ENCODE data around the gene GNG14. TPM values are rescaled to one million over a fixed set of nuclear protein-coding genes. Genes with fewer than 3 reads are reported as not detected.
"Not testable (repeated sequence)": the region's sequence is repeated elsewhere in the genome, so short reads cannot be mapped to it uniquely, and the experiment has no call there.

GNG14 gene
- total RNA-seq (not detected), polyA plus RNA-seq (not detected)
- long read RNA-seq, donor 1: 0 reads
- long read RNA-seq, donor 2, partial matches to known transcripts: 0 of 1 reads
- long read RNA-seq, donor 2, other reads (novel, unspliced or antisense): 1 of 1 reads

DNA sequence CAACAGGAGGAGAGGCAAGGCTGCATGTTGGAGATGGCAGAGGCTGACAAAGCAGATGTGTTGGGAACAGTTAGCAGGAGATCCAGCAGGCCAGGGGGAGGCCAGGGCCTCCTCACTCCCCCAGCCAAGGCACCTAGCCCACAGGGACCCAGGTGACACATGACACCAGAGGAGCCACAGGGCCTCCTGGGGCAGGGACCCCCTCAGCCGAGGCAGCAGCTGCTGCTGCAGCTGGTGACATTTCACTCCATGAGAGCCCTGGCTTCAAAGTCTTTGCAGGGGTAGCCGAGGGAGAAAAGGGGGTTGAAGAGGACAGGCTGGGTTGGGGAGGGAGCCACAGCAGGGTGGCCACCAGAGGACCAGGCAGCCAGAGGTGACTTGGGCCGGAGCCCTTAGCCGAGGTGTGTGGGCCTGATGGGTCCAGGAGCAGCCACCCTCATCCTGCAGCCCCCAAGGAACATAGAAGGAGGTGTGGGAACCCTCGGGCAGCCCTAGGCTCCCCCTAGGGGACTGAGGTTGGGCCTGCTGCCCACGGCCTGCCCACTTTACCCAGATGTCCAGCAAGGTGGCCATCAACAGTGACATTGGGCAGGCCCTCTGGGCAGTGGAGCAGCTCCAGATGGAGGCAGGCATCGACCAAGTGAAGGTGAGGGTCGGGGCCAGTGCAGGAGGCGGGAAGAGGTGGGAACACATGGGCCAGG, at the start of gene GNG14:
Gene GNG14 (plus strand): TSS at position 503 of the 701 bp plus-strand sequence. CDS start 51 bp downstream, at position 554.
- intact Hi-C loops (cut with DNase I): no loop called here
- WGBS, 2 donors: 76 to 83% methylated on average over 9 of the region's 9 CpGs
- Histone ChIP-seq H3K27ac (ENCODE audit: low read depth in 1 of 2, low read length in 2 of 2) (no peak within 1 kb of the TSS), H3K9me3 (ENCODE audit: control insufficient read depth, low read length) (no peaks in the 10 kb centered on the region), H3K36me3 (ENCODE audit: control insufficient read depth in 1 of 2, insufficient read depth in 2 of 2, low read length in 1 of 2) (no peaks in the 10 kb centered on the region), H3K4me1 (ENCODE audit: control insufficient read depth in 1 of 2, insufficient read depth in 2 of 2, low read length in 2 of 2) (no peaks in the 10 kb centered on the region), H3K27me3 (ENCODE audit: control insufficient read depth in 1 of 2, insufficient read depth in 2 of 2, low read length in 1 of 2) (no peaks in the 10 kb centered on the region), H3K4me3 (ENCODE audit: low read length in 2 of 2) (no peak within 1 kb of the TSS)
- no peak for ATAC-seq (ENCODE audit: low FRiP score)
- DNase-seq: no peak

DNA sequence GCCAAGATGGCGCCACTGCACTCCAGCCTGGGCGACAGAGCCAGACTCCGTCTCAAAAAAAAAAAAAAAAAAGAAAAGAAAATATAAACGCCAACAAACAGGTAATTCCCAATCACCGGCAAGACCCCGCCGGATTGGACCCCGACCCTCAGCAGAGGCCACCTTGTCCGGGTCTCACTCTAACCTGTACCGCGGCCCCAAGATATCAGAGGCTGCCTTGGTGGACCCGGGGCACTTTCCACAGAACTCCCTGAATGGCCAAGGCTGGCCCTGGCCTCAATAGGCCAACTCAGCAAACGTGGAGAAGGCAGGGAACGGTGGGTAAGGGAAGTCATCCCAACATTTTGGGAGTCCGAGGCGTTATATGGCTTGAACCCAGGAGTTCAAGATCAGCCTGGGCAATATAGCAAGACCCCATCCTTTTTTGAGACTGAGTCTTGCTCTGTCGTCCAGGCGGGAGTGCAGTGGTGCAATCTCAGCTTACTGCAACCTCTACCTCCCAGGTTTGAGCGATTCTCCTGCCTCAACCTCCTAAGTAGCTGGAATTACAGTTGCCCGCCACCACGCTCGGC, 49.1 kb upstream of the GNG14 start:
- Histone ChIP-seq H3K4me1 (ENCODE audit: control insufficient read depth in 1 of 2, insufficient read depth in 2 of 2, low read length in 2 of 2) (no peaks in the 10 kb centered on the region), H3K27me3 (ENCODE audit: control insufficient read depth in 1 of 2, insufficient read depth in 2 of 2, low read length in 1 of 2) (no peaks in the 10 kb centered on the region), H3K27ac (ENCODE audit: low read depth in 1 of 2, low read length in 2 of 2) (no peak overlapping the region), H3K4me3 (ENCODE audit: low read length in 2 of 2) (no peak overlapping the region), H3K9me3 (ENCODE audit: control insufficient read depth, low read length) (no peaks in the 10 kb centered on the region), H3K36me3 (ENCODE audit: control insufficient read depth in 1 of 2, insufficient read depth in 2 of 2, low read length in 1 of 2) (no peaks in the 10 kb centered on the region)
- WGBS, 2 donors: 95% methylated on average over 20 to 22 of the region's 22 CpGs
- ATAC-seq (ENCODE audit: low FRiP score) (no peak), DNase-seq (peak in 1 of 2 donors; percentile 63)
- intact Hi-C loops (cut with DNase I): no loop called here

DNA sequence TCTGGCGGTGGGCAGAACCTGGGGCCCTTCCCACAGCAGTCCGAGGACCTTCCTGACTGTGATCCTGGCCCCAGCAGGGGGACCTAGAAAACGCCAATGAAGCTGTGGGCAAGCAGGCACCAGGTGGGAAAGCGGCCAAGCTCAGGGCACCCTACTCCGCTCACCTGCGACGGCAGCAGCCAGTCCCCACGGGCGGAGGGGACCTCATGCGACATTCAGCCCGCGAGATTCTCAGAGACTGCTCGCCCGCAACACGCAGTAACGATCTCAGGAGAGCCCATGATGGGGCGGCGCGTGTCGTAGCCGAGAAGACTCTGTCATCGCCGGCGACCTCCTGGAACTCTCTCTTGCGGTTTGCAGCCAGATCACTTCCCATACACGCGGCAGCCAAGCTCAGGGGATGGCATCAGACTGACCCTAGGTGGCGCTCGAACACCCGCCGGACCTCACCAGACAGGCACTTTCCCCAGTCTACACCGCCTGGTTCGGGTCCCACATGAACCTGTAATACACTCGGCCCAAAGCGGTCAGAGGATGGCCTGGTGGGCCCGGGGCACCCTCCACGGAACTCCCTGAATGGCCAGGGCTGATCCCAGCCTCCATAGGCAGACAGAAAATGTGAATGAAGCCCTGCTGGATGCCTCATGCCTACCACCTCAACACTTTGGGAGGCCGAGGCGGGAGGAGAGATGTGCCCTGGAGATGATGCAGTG, 47.7 kb upstream of the GNG14 start:
- H3K4me1 ChIP-seq (ENCODE audit: control insufficient read depth in 1 of 2, insufficient read depth in 2 of 2, low read length in 2 of 2): no peaks in the 10 kb centered on the region
- no peaks in the 10 kb centered on the region for H3K9me3 ChIP-seq (ENCODE audit: control insufficient read depth, low read length)
- ATAC-seq (ENCODE audit: low FRiP score) (peak; percentile 91), DNase-seq (peak; percentile 92 to 94)
- H3K36me3 ChIP-seq (ENCODE audit: control insufficient read depth in 1 of 2, insufficient read depth in 2 of 2, low read length in 1 of 2): no peaks in the 10 kb centered on the region
- H3K27ac ChIP-seq (ENCODE audit: low read depth in 1 of 2, low read length in 2 of 2): no peak overlapping the region
- no peaks in the 10 kb centered on the region for H3K27me3 ChIP-seq (ENCODE audit: control insufficient read depth in 1 of 2, insufficient read depth in 2 of 2, low read length in 1 of 2)
- 9 to 10% methylated on average over 39 of the region's 39 CpGs for WGBS, 2 donors
- intact Hi-C loops (cut with DNase I): no loop called here
- no peak overlapping the region for H3K4me3 ChIP-seq (ENCODE audit: low read length in 2 of 2)

DNA sequence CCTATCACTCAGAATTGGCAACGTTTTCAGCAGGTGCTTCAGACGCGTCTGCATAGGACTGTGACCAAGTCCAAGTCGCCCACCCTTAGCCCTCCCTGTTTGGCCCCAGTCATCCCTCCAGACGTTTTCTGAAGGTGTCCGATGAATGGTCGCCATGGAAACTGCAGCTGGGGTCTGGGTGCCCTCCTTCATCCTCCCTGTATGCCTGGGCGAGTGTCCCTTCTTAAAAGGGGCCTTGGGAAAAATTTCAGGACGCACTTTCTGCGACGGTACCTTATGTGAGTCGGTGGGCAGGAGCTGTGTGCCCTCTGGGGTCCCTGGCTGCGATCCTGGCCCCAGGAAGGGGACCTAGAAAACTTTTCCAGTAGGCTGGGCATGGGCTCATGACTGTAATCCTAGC, 46.3 kb upstream of the GNG14 start:
- no peaks in the 10 kb centered on the region for H3K36me3 ChIP-seq (ENCODE audit: control insufficient read depth in 1 of 2, insufficient read depth in 2 of 2, low read length in 1 of 2)
- H3K27me3 ChIP-seq (ENCODE audit: control insufficient read depth in 1 of 2, insufficient read depth in 2 of 2, low read length in 1 of 2): no peaks in the 10 kb centered on the region
- H3K4me3 ChIP-seq (ENCODE audit: low read length in 2 of 2): no peak overlapping the region
- H3K4me1 ChIP-seq (ENCODE audit: control insufficient read depth in 1 of 2, insufficient read depth in 2 of 2, low read length in 2 of 2): no peaks in the 10 kb centered on the region
- no peak for ATAC-seq (ENCODE audit: low FRiP score)
- no peaks in the 10 kb centered on the region for H3K9me3 ChIP-seq (ENCODE audit: control insufficient read depth, low read length)
- WGBS, 2 donors: 73 to 74% methylated on average over 13 of the region's 13 CpGs
- no peak overlapping the region for H3K27ac ChIP-seq (ENCODE audit: low read depth in 1 of 2, low read length in 2 of 2)
- DNase-seq: peak in 1 of 2 donors; percentile 52
- intact Hi-C loops (cut with DNase I): no loop called here

DNA sequence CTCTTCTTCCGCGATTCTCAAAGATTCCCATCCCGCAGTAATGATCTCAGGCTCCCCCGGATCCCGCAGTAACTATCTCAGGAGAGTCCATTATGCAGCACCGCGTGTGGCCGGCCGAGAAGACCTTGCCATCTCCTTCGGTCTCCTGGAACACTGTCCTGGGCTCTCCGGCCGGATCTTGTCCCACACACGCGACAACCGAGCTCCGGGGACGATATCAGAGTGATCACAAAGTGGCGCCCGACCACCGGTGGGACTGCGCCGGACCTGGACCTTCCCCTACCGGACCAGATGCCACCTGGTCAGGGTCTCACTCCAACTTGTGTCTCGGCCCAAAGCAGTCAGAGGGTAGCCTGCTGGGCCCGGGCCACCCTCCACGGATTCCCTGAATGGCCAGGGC, 45.3 kb upstream of the GNG14 start:
- Histone ChIP-seq H3K4me1 (ENCODE audit: control insufficient read depth in 1 of 2, insufficient read depth in 2 of 2, low read length in 2 of 2) (no peaks in the 10 kb centered on the region), H3K4me3 (ENCODE audit: low read length in 2 of 2) (no peak overlapping the region), H3K27ac (ENCODE audit: low read depth in 1 of 2, low read length in 2 of 2) (no peak overlapping the region), H3K36me3 (ENCODE audit: control insufficient read depth in 1 of 2, insufficient read depth in 2 of 2, low read length in 1 of 2) (no peaks in the 10 kb centered on the region), H3K9me3 (ENCODE audit: control insufficient read depth, low read length) (no peaks in the 10 kb centered on the region), H3K27me3 (ENCODE audit: control insufficient read depth in 1 of 2, insufficient read depth in 2 of 2, low read length in 1 of 2) (no peaks in the 10 kb centered on the region)
- intact Hi-C loops (cut with DNase I): no loop called here
- no peak for ATAC-seq (ENCODE audit: low FRiP score)
- WGBS, 2 donors: 92 to 93% methylated on average over 26 of the region's 26 CpGs
- peak in 1 of 2 donors; percentile 68 for DNase-seq

DNA sequence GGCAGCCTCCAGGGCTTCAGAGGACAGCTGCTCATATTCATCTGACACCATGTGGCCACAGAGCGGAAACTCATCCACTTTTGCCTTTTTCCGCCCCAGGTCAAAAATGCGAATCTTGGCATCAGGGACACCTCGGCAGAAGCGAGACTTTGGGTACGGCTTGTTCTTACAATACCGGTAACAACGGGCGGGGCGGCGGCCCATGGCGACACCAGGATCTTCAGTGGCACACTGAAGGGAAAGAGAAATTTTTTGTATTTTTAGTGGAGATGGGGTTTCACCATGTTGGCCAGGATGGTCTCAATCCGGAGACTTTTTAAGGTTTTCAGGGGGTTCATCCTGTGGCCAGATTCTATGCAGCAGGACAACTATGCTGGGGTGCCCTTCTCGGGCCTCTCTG, 44.1 kb upstream of the GNG14 start:
- WGBS, 2 donors: 95 to 96% methylated on average over 14 of the region's 14 CpGs

DNA sequence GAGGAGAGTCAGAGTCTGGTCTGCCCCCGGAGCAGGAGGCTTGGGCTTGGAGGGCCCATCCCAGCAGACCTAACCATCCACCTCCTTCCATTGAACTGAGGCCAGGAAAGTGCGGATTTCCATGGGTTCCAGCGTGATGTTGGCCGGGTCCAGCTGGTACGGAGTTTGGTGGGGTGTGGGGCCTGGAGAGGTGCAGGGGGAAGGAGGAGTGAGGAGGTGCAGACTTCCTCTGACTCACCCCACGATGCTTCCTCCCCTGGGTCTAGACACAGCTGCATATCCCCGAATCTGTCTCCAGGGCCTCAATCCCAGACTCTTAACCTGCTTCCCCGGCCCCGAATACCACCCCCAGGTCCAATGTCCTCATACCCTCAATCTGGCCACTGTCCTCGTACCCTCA, 41.2 kb upstream of the GNG14 start:
- Histone ChIP-seq H3K27me3 (ENCODE audit: control insufficient read depth in 1 of 2, insufficient read depth in 2 of 2, low read length in 1 of 2) (no peaks in the 10 kb centered on the region), H3K4me1 (ENCODE audit: control insufficient read depth in 1 of 2, insufficient read depth in 2 of 2, low read length in 2 of 2) (no peaks in the 10 kb centered on the region), H3K36me3 (ENCODE audit: control insufficient read depth in 1 of 2, insufficient read depth in 2 of 2, low read length in 1 of 2) (no peaks in the 10 kb centered on the region), H3K4me3 (ENCODE audit: low read length in 2 of 2) (no peak overlapping the region), H3K27ac (ENCODE audit: low read depth in 1 of 2, low read length in 2 of 2) (no peak overlapping the region), H3K9me3 (ENCODE audit: control insufficient read depth, low read length) (no peaks in the 10 kb centered on the region)
- intact Hi-C loops (cut with DNase I): no loop called here
- DNase-seq: peak in 1 of 2 donors; percentile 55
- ATAC-seq (ENCODE audit: low FRiP score): no peak
- WGBS, 2 donors: 90 to 91% methylated on average over 10 of the region's 10 CpGs

More for the DNA sequence above, 44.1 kb upstream of the GNG14 start:
- H3K36me3 ChIP-seq (ENCODE audit: control insufficient read depth in 1 of 2, insufficient read depth in 2 of 2, low read length in 1 of 2); H3K4me1 ChIP-seq (ENCODE audit: control insufficient read depth in 1 of 2, insufficient read depth in 2 of 2, low read length in 2 of 2); intact Hi-C loops (cut with DNase I); ATAC-seq (ENCODE audit: low FRiP score); H3K27me3 ChIP-seq (ENCODE audit: control insufficient read depth in 1 of 2, insufficient read depth in 2 of 2, low read length in 1 of 2); H3K9me3 ChIP-seq (ENCODE audit: control insufficient read depth, low read length); H3K27ac ChIP-seq (ENCODE audit: low read depth in 1 of 2, low read length in 2 of 2); H3K4me3 ChIP-seq (ENCODE audit: low read length in 2 of 2): not testable (repeated sequence)
- DNase-seq: peak in 1 of 2 donors; percentile 69

DNA sequence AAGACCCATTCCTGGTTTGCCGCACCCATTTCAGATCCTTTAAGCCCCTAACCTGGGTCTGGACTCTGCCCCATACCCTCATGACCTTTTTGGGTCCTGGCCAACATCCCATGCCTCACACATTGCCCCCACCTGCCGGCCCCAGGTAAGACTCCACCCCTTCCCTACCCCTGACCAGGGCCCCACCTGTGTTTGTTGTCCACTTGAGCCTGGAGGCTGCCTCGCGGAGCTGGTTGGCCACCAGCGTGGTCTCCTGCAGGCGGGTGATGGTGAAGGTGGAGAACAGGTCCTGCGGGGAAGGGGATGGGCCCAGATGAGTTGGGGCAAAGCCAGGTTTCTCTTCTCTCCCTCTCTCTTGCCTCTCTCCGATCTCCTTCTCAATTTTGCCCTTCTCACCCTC, 40.8 kb upstream of the GNG14 start:
- H3K36me3 ChIP-seq (ENCODE audit: control insufficient read depth in 1 of 2, insufficient read depth in 2 of 2, low read length in 1 of 2): no peaks in the 10 kb centered on the region
- intact Hi-C loops (cut with DNase I): no loop called here
- no peaks in the 10 kb centered on the region for H3K27me3 ChIP-seq (ENCODE audit: control insufficient read depth in 1 of 2, insufficient read depth in 2 of 2, low read length in 1 of 2)
- H3K9me3 ChIP-seq (ENCODE audit: control insufficient read depth, low read length): no peaks in the 10 kb centered on the region
- peak in 1 of 2 donors; percentile 63 for DNase-seq
- H3K27ac ChIP-seq (ENCODE audit: low read depth in 1 of 2, low read length in 2 of 2): no peak overlapping the region
- 72 to 78% methylated on average over 8 of the region's 8 CpGs for WGBS, 2 donors
- H3K4me3 ChIP-seq (ENCODE audit: low read length in 2 of 2): no peak overlapping the region
- no peak for ATAC-seq (ENCODE audit: low FRiP score)
- H3K4me1 ChIP-seq (ENCODE audit: control insufficient read depth in 1 of 2, insufficient read depth in 2 of 2, low read length in 2 of 2): no peaks in the 10 kb centered on the region

Measured in aorta (tissue), 5 donors.